Mesothelial cell of epicardium (in vitro differentiated cells): ENCODE results near the gene GPR61. TPM values are rescaled to one million over a fixed set of nuclear protein-coding genes. Genes with fewer than 3 reads are reported as not detected.

Source experiments
- DNase-seq, 2 experiments: peaks; one replicate each; pipeline ENCODE4 v3.0.0; 2021; ENCODE audit warnings: low spot score in 2 of 2; ENCODE audit not compliant: unreplicated experiment in 2 of 2
- H3K27ac Mint-ChIP-seq: 2 replicates; pipeline ENCODE4 v1.8.0; 2021; ENCODE audit warnings: mixed read lengths
- H3K27me3 Mint-ChIP-seq: 2 replicates; pipeline ENCODE4 v1.8.0; 2021; ENCODE audit warnings: low read depth, mixed read lengths
- H3K36me3 Mint-ChIP-seq: 2 replicates; pipeline ENCODE4 v1.8.0; 2021; ENCODE audit warnings: mixed read lengths
- H3K4me1 Mint-ChIP-seq: 2 replicates; pipeline ENCODE4 v1.8.0; 2021; ENCODE audit warnings: mixed read lengths
- H3K4me3 Mint-ChIP-seq: 2 replicates; pipeline ENCODE4 v1.8.0; 2021; ENCODE audit warnings: mild to moderate bottlenecking, moderate library complexity, mixed read lengths
- H3K9me3 Mint-ChIP-seq: 2 replicates; pipeline ENCODE4 v1.8.0; 2021; ENCODE audit warnings: mixed read lengths
- CTCF ChIP-seq: fragments of 200-600 bp; sonication (generic); IDR thresholded peaks from one replicate; pipeline ENCODE4 v1.5.0; 2021; ENCODE audit warnings: antibody characterized with exemption; ENCODE audit not compliant: unreplicated experiment
- total RNA-seq: library from RNA; stranded (reverse); gene quantifications from 3 replicates; pipeline ENCODE4 v1.2.1, GENCODE V29; 2021

The GPR61 gene
- total RNA-seq, 1 donor from 2014 or later: not detected

- Mint-ChIP-seq H3K36me3 (no peaks in the 10 kb centered on the region), H3K4me3 (no peak overlapping the region), H3K27ac (no peak overlapping the region), H3K9me3 (no peaks in the 10 kb centered on the region), H3K4me1 (peaks cover 27% of the 10 kb centered on the region), H3K27me3 (no peaks in the 10 kb centered on the region)
- no peak for TF ChIP-seq CTCF
- DNase-seq: no peak
Observed at GRCh38 chr1:109499081-109499480, 40.6 kb upstream of the GPR61 start.

- Mint-ChIP-seq H3K36me3 (no peaks in the 10 kb centered on the region), H3K9me3 (no peaks in the 10 kb centered on the region), H3K4me3 (no peak overlapping the region), H3K27me3 (no peaks in the 10 kb centered on the region), H3K27ac (peak overlapping the region; percentile 50), H3K4me1 (peaks cover 21% of the 10 kb centered on the region)
- no peak for DNase-seq
- TF ChIP-seq CTCF: no peak
Observed at GRCh38 chr1:109499661-109500536, 39.8 kb upstream of the GPR61 start.

- Mint-ChIP-seq H3K36me3 (no peaks in the 10 kb centered on the region), H3K4me3 (no peak overlapping the region), H3K27ac (no peak overlapping the region), H3K27me3 (no peaks in the 10 kb centered on the region), H3K4me1 (peaks cover 21% of the 10 kb centered on the region), H3K9me3 (no peaks in the 10 kb centered on the region)
- no peak for DNase-seq
- TF ChIP-seq CTCF: no peak
Observed at GRCh38 chr1:109500941-109501381, 38.7 kb upstream of the GPR61 start.

GRCh38 chr1:109501644-109502363, 37.9 kb upstream of the GPR61 start:
- Mint-ChIP-seq H3K27me3 (no peaks in the 10 kb centered on the region), H3K27ac (peak overlapping the region; percentile 51), H3K4me3 (no peak overlapping the region), H3K9me3 (no peaks in the 10 kb centered on the region), H3K36me3 (no peaks in the 10 kb centered on the region), H3K4me1 (peaks cover 21% of the 10 kb centered on the region)
- DNase-seq: no peak
- TF ChIP-seq CTCF: no peak

GRCh38 chr1:109502364-109502851, 37.3 kb upstream of the GPR61 start:
- no peak for DNase-seq
- H3K4me1 Mint-ChIP-seq: peaks cover 21% of the 10 kb centered on the region
- no peaks in the 10 kb centered on the region for H3K27me3 Mint-ChIP-seq
- H3K9me3 Mint-ChIP-seq: no peaks in the 10 kb centered on the region
- peak overlapping the region; percentile 79 for H3K27ac Mint-ChIP-seq
- no peak for TF ChIP-seq CTCF
- H3K36me3 Mint-ChIP-seq: no peaks in the 10 kb centered on the region
- no peak overlapping the region for H3K4me3 Mint-ChIP-seq
